ENCODE results near the gene ANO6.
"Not testable (repeated sequence)": the region's sequence is repeated elsewhere in the genome, so short reads cannot be mapped to it uniquely, and the experiment has no call there.

Gene ANO6

GRCh38 chr12:45214071-45214470, 1.8 kb upstream of the ANO6 start:
- no peak for DNase-seq

DNA sequence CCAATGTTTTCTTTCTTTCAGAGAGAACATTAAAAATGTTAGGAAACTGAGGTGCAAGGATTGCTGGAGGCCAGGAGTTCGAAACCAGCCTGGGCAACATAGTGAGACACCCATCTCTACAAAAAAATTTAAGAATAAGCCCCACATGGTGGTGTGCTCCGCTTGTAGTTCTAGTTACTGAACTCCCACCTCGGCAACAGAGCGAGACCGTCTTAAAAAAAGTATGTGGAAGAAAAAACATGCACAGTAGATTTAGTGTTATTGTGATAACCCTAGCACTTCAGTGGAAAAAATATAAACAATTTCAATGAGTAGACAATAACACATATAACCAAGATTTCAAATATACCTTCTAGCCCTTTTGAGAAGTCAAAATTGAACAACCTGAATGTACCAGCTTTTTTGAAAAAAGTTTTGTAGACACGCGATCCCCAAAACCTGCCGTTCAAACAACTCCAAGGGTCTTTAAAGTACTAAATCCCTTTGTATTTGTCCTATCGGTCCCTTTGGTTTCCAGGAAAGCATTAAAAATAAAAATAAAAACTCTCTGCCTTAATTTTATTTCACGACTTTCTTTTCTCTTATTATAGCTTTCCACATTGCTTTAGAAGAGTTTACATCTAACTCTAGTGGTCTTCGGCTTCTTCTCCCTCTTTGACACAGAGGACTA, 1.0 kb upstream of the ANO6 start:
- peak; percentile 21 for DNase-seq

DNA sequence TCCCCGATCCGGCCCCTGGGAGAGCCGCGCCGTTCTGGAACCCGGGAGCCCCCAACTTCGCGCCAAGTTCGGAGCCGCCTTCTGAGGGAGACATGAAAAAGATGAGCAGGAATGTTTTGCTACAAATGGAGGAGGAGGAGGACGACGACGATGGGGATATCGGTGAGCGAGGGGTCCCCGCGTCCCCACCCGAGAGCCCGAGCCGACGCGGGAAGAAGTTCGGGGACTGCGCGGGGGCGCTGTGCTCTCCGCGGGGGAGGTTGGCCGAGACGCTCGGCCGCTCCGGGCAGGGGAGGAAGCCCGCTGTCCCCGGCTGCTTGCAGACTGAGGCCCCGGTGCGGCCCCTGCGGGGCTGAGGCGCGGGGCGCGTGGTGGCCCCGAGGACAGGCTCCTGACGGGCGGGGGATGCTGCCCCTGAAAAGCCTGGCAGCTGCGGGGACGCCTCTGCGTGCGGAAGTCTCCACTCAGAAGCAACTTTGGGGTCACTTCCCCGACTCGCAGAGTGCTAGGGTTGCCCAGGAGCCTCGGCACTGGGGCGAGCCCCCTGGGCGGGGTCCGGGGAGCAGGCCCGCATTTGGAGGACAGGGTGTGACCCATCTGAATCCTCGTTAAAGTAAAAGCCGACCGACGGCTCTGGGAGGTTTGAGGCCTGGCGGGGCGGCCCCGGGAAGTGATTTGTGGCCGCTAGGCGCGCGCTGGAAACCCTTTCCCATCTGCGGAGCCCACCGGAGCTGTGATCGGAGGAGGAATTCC, 511 bp downstream of the ANO6 start:
- DNase-seq: peak; percentile 56

- peak; percentile 21 for DNase-seq
Observed at GRCh38 chr12:45216983-45217485, 1.1 kb downstream of the ANO6 start.

GRCh38 chr12:45217846-45218245, 2.0 kb downstream of the ANO6 start:
- DNase-seq: no peak

- DNase-seq: no peak
Observed at GRCh38 chr12:45219621-45220020, 3.7 kb downstream of the ANO6 start.

DNA sequence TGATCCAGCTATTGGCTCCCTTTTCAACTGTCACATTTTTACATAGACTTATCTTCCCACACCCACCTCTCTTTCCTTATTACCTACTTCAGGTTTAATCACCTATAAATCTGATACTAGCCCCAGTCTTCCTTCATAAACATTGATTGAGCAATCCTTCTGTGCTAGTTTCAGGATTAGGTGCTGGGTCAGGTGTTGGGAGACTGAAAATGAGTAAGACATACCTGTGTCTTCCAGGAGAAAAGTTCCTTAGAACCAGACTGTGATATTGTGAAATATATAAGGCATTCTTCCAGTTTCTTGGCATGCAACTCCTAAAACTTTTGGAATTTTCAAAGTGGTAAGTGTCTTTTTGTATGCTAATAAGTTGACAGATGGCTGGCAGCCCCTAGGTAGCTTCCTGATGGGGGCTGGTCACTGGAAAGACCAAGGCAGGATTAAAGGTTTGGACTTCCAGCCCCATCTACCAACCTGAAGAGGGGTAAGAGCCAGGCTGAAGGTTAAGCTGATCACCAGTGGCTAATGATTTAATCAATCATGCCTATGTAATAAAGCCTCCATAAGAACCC, 4.6 kb downstream of the ANO6 start:
- no peak for DNase-seq

- DNase-seq: no peak
Observed at GRCh38 chr12:45220969-45221368, 5.1 kb downstream of the ANO6 start.

DNA sequence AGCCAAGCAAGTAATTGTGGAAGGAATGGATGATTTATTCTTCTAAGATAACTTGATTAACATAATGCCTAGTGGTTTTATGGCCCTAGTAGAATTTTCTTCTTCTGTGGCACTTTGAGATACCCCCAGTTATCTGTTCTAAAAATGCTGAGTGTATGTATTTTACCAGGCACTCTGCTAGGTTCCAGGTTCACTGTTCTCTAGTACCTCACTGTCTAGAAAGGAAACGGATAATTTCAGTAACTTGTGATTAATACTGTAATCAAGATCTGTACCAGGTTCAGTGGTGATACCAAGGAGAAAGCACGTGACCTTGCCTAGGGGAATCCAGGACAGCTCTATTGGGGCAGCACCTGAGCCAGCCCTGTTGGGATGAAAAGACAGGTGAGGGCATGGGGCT, 8.0 kb downstream of the ANO6 start:
- DNase-seq: no peak

DNA sequence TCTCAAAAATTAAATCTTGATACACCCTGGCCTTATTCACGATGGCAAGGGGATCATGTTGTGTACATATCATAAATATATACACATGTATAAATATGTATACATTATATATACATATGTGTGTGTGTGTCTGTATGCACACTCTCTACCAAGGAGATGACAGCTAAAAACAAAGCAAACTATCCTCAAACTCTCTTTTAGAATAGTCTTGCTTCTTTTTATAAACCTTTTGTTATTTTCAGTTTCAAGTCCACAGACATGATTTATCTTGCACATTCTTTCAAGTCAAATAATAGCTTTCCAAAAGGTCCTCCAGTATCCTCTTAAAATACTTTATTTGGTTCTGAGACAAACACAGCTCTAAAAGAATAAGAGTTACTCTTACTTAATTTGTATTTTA, 8.4 kb downstream of the ANO6 start:
- no peak for DNase-seq

GRCh38 chr12:45226021-45226420, 10.1 kb downstream of the ANO6 start:
- DNase-seq: no peak

DNA sequence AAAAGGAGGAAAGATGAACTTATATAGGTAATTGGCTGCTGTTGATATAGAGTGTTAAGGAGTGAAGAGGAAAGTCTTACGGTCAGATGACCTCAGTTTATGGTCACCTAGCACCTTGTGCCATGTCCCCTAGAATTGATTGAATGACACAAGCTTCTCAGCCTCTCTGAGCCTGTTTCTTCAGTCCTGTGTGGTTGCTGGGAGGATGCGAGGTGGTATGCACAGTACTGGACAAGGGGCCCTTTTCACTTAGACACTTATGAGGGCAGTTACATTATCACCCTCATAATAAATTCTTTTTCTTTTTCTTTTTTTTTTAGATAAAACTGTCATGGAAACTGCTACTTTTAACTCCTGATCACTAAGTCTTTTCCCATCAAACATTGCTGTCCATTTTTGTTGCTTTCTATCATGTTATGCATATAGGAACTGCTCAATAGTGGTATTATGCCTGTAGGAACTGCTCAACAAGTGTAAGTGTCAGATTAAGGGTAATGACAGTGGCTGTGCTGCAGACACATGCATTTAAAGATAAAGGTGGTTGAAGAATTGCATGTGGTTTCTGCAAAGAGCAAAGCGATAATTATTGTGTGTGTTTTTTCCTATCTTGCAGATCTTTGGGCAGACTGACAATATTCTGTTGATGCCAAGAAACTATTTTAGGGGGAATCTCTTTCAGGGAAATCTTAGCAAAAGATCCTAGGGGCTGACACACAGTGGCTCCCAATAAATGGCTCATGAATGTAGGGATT, 11.6 kb downstream of the ANO6 start:
- no peak for DNase-seq

DNA sequence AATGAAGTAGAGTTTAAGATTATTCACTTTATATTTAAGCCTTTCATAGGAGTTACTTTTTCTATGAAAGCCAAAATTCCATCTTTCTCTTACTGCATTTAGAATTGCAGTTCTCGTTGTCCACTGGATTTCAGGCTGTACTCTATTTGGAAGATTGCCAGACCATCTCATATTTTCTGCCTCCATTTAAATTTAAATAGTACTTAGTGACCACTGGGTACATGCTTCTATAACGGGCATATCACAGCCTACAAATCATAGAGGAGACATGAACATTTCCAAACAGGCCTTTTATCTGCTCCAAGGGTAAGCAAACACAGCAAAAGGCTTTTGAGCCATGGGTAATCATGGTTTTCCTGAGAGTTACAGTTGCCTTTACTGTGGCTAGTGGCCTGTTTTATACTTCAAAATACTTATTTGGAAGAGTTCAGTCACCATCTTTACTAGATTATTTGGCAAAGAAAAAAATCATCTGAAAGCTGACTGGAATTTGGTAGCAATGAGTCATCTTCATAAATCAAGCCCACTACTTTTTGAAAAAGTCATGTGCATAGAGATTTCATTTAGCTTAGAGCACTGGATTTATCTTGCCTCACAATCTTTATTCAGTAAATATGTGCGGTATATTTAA, 15.7 kb downstream of the ANO6 start:
- peak; percentile 82 for DNase-seq

DNA sequence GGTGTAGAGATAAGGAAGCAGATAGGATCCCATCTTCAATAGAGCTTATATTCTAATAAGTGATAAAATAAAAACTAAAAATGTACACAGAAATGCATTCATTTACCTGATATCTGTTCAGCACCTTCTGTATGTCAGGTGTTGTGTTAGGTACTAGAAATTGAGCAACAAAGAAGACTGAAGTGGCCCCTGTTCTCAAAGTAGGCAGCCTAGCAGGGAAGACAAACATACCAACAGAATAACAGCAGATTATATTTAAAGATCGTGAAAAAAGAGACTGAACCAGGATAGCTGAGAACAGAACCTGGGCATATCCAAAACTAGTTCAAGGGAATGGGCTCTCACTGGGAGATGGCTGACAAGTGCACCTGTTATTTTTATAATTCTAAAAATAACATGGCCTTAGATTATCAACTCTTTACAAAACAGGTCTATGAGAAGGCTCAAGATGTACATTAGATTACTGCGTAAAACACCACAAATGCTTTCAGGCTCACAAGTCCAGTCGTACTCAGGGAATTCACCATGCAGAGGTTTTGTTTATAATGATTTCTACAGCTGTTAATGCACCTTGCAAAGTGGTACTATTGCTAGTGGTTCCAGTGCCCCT, 16.4 kb downstream of the ANO6 start:
- no peak for DNase-seq

- DNase-seq: peak; percentile 97
Observed at GRCh38 chr12:45232756-45233372, 17.0 kb downstream of the ANO6 start.

GRCh38 chr12:45234139-45234865, 18.4 kb downstream of the ANO6 start:
- DNase-seq: peak; percentile 98

GRCh38 chr12:45235087-45236025, 19.5 kb downstream of the ANO6 start:
- peak; percentile 51 for DNase-seq

DNA sequence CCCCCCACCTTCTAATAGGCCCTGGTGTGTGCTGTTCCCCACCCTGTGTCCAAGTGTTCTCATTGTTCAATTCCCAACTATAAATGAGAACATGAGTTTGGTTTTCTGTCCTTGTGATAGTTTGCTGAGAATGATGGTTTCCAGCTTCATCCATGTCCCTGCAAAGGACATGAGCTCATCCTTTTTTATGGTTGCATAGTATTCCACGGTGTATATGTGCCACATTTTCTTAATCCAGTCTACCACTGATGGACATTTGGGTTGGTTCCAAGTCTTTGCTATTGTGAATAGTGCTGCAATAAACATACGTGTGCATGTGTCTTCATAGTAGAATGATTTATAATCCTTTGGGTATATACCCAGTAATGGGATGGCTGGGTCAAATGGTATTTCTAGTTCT, 20.5 kb downstream of the ANO6 start:
- DNase-seq: not testable (repeated sequence)

DNA sequence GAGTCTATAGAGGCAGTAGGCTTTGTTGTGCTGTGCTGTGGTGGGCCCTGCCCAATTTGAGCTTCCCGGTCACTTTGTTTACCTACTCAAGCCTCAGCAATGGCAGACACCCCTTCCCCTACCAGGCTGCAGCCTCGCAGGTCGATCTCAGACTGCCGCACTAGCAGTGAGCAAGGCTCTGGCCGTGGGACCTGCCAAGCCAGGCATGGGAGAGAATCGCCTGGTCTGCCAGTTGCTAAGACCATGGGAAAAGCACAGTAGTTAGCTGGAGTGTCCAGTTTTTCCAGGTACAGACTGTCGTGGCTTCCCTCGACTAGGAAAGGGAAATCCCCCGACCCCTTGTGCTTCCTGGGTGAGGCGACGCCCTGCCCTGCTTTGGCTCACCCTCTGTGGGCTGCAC, 26.3 kb downstream of the ANO6 start:
- DNase-seq: no peak

DNA sequence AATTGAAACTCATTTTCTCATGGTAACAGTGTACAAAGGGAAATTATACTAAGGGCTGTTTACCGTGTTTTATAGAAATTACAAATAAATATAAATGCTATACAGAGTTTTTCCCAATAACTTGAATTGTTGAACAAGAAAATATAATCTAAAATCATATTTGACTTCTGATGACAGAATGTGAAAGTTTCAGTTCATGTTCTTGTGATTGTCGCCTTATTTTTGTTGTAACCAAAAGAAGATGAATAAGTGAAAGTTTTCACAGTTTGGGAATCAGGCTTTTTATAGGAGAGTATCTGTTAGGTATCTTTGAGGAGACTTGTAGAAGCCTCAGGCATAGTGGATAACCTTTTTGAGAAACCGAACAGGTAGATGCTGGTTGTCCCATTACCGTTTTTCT, 28.1 kb downstream of the ANO6 start:
- no peak for DNase-seq
